ENCODE results near the gene PAFAH2. TPM values are rescaled to one million over a fixed set of nuclear protein-coding genes. Genes with fewer than 3 reads are reported as not detected.
"Not testable (repeated sequence)": the region's sequence is repeated elsewhere in the genome, so short reads cannot be mapped to it uniquely, and the experiment has no call there.

The PAFAH2 gene
- total RNA-seq, 1 donor from 2014 or later: 10.7 TPM

- DNase-seq (ENCODE audit: low read depth, low spot score): no peak
- Mint-ChIP-seq H3K27me3 (ENCODE audit: low read depth) (no peaks in the 10 kb centered on the region), H3K27ac (ENCODE audit: unreplicated experiment) (no peak overlapping the region), H3K36me3 (ENCODE audit: low read depth) (peaks cover 11% of the 10 kb centered on the region), H3K4me1 (peaks cover 6% of the 10 kb centered on the region), H3K9me3 (no peaks in the 10 kb centered on the region), H3K4me3 (no peak overlapping the region)
- TF ChIP-seq CTCF (conservative IDR thresholded peaks at IDR 0.05): no peak
Observed at GRCh38 chr1:25987951-25988350, 9.9 kb downstream of the PAFAH2 start.

- not testable (repeated sequence) for H3K4me3 Mint-ChIP-seq; DNase-seq (ENCODE audit: low read depth, low spot score); H3K9me3 Mint-ChIP-seq; H3K4me1 Mint-ChIP-seq; H3K27ac Mint-ChIP-seq (ENCODE audit: unreplicated experiment); H3K27me3 Mint-ChIP-seq (ENCODE audit: low read depth)
- peaks cover 18% of the 10 kb centered on the region for H3K36me3 Mint-ChIP-seq (ENCODE audit: low read depth)
Observed at GRCh38 chr1:25986773-25987172, 11.1 kb downstream of the PAFAH2 start.

- H3K4me1 Mint-ChIP-seq: peaks cover 4% of the 10 kb centered on the region
- no peaks in the 10 kb centered on the region for H3K27me3 Mint-ChIP-seq (ENCODE audit: low read depth)
- peaks cover 21% of the 10 kb centered on the region for H3K36me3 Mint-ChIP-seq (ENCODE audit: low read depth)
- DNase-seq (ENCODE audit: low read depth, low spot score): no peak
- no peaks in the 10 kb centered on the region for H3K9me3 Mint-ChIP-seq
- H3K27ac Mint-ChIP-seq (ENCODE audit: unreplicated experiment): no peak overlapping the region
- no peak for TF ChIP-seq CTCF (conservative IDR thresholded peaks at IDR 0.05)
- H3K4me3 Mint-ChIP-seq: no peak overlapping the region
Observed at GRCh38 chr1:25985670-25986069, 12.2 kb downstream of the PAFAH2 start.

GRCh38 chr1:25985171-25985570 is 12.7 kb downstream of the PAFAH2 start:
- Mint-ChIP-seq H3K9me3 (no peaks in the 10 kb centered on the region), H3K36me3 (ENCODE audit: low read depth) (peaks cover 21% of the 10 kb centered on the region), H3K27ac (ENCODE audit: unreplicated experiment) (no peak overlapping the region), H3K27me3 (ENCODE audit: low read depth) (no peaks in the 10 kb centered on the region), H3K4me1 (peaks cover 4% of the 10 kb centered on the region), H3K4me3 (no peak overlapping the region)
- TF ChIP-seq CTCF (conservative IDR thresholded peaks at IDR 0.05): no peak
- no peak for DNase-seq (ENCODE audit: low read depth, low spot score)

GRCh38 chr1:25979210-25979609 is 18.7 kb downstream of the PAFAH2 start:
- Mint-ChIP-seq H3K27ac (ENCODE audit: unreplicated experiment) (no peak overlapping the region), H3K4me1 (no peaks in the 10 kb centered on the region), H3K27me3 (ENCODE audit: low read depth) (no peaks in the 10 kb centered on the region), H3K36me3 (ENCODE audit: low read depth) (peaks cover 20% of the 10 kb centered on the region), H3K4me3 (no peak overlapping the region), H3K9me3 (no peaks in the 10 kb centered on the region)
- TF ChIP-seq CTCF (conservative IDR thresholded peaks at IDR 0.05): no peak
- no peak for DNase-seq (ENCODE audit: low read depth, low spot score)

- Mint-ChIP-seq H3K27ac (ENCODE audit: unreplicated experiment) (no peak overlapping the region), H3K36me3 (ENCODE audit: low read depth) (peaks cover 24% of the 10 kb centered on the region), H3K27me3 (ENCODE audit: low read depth) (no peaks in the 10 kb centered on the region), H3K4me1 (no peaks in the 10 kb centered on the region), H3K9me3 (no peaks in the 10 kb centered on the region), H3K4me3 (no peak overlapping the region)
- no peak for DNase-seq (ENCODE audit: low read depth, low spot score)
- no peak for TF ChIP-seq CTCF (conservative IDR thresholded peaks at IDR 0.05)
Observed at GRCh38 chr1:25978403-25978802, 19.5 kb downstream of the PAFAH2 start.
